Sciatic nerve (tissue), 2 donors: ENCODE data around the gene SEMA7A. TPM values are rescaled to one million over a fixed set of nuclear protein-coding genes. Genes with fewer than 3 reads are reported as not detected.

Experiments
- ATAC-seq: fragments of 200-7000 bp; cut with Tn5 transposase; one replicate; pipeline ENCODE4 v1.9.1; 2020; ENCODE audit warnings: mild to moderate bottlenecking, moderate library complexity
- DNase-seq: peaks from one replicate; pipeline ENCODE4 v3.0.0-alpha.2; 2020; ENCODE audit warnings: low spot score
- intact Hi-C: fragments of 100-400 bp; cut with DNase I; formaldehyde crosslinking; loops from one replicate; pipeline ENCODE4 v1.14.2; 2022
- total RNA-seq: library from RNA; stranded (reverse); fragmentation: NEBNext Ultra II Directional; extraction: Animal tissue kit (Norgen Biotek cat#: 25700); gene quantifications from one replicate; pipeline ENCODE4 v1.2.1, GENCODE V29; 2021
- donor health status: DM: no; HTN: no; CAD: no.
- donor health status: DM: no; HTN: no; CAD: no.

SEMA7A gene
- total RNA-seq, 1 donor from 2014 or later: 30.9 TPM

GRCh38 chr15:74406992-74407705 lies 26.6 kb downstream of the SEMA7A start:
- DNase-seq: no peak

DNA sequence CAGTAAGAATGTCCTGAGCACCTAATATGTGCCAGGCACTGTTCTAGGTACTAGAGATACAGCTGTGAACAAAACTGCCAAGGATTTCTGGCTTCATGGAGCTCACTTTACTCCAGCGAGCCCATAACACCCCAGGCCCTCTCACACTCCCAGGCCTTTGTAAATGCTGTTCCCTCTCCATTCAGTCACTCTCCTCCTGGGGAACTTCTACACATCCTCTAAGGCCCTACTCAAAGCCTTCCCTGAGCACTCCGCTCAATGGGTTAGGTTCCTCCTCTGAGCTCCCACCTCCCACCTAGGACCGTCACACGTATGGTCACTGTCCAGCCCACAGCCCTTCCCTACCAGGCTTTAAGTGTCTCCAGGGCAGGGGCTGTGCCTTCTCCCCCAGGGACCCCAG lies 27.2 kb downstream of the SEMA7A start:
- intact Hi-C loops: no loop called here
- no peak for ATAC-seq
- DNase-seq: no peak

More at GRCh38 chr15:74406992-74407705, 26.6 kb downstream of the SEMA7A start:
- peak; percentile 63 for ATAC-seq
- intact Hi-C loops: no loop called here

GRCh38 chr15:74405823-74406222 lies 27.9 kb downstream of the SEMA7A start:
- intact Hi-C loops: no loop called here
- DNase-seq (no peak), ATAC-seq (no peak)

- no peak for ATAC-seq
- DNase-seq: no peak
- intact Hi-C loops: no loop called here
These were observed 29.7 kb downstream of the SEMA7A start for GRCh38 chr15:74403991-74404563.

GRCh38 chr15:74403588-74403919 lies 30.2 kb downstream of the SEMA7A start:
- ATAC-seq: peak; percentile 19

GRCh38 chr15:74402873-74403587 lies 30.7 kb downstream of the SEMA7A start:
- DNase-seq (no peak), ATAC-seq (no peak)
- intact Hi-C loops: no loop called here

More at GRCh38 chr15:74403588-74403919, 30.2 kb downstream of the SEMA7A start:
- no peak for DNase-seq
- intact Hi-C loops: no loop called here

DNA sequence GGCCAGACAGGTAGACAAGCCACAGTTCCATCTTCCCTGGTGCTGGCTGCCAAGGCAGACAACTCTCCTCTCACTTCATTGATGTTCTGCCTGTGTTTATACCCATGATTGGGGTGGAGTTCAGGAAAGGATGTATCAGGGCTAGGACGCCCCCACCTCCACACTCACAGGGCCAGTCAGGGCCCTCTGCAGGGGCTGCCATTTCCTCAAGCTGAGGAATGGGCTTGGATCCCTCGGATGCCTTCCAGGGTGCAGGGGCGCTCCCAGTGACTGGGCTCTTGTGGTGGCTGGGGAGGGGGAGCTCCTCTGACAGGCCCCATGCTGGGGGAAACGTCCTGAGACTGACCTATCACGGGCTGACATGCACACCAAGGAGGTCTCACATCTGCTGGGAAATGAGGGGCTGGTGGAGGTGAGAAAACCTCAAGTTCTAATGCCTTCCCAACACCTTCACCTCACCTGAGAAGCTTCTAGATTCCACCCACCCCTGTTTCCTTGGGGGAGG lies 31.4 kb downstream of the SEMA7A start:
- intact Hi-C loops: no loop called here
- no peak for DNase-seq
- no peak for ATAC-seq

GRCh38 chr15:74400915-74401757 lies 32.6 kb downstream of the SEMA7A start:
- no peak for DNase-seq
- intact Hi-C loops: no loop called here
- ATAC-seq: no peak

DNA sequence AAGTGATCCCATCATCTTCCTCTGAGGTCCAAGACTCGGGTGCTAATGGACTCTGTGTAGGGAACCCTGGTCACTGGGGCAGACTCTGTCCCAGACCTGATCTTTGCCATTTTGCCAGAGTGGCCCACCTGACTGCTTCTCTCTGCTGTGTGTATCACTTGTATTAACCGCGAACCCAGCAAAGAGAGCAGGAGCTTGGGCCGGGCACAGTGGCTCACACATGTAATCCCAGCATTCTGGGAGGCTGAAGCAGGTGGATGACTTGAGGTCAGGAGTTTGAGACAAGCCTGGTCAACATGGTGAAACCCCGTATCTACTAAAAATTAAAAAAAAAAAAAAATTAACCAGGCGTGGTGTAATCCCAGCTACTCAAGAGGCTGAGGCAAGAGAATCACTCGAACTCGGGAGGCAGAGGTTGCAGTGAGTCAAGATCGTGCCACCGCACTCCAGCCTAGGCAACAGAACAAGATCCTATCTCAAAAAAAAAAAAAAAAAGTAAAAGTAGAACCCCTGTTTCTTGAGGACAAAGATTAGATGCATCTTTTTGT lies 33.4 kb downstream of the SEMA7A start:
- DNase-seq: no peak
- no peak for ATAC-seq
- intact Hi-C loops: no loop called here

GRCh38 chr15:74399511-74400312 lies 34.0 kb downstream of the SEMA7A start:
- ATAC-seq (no peak), DNase-seq (no peak)
- intact Hi-C loops: no loop called here

DNA sequence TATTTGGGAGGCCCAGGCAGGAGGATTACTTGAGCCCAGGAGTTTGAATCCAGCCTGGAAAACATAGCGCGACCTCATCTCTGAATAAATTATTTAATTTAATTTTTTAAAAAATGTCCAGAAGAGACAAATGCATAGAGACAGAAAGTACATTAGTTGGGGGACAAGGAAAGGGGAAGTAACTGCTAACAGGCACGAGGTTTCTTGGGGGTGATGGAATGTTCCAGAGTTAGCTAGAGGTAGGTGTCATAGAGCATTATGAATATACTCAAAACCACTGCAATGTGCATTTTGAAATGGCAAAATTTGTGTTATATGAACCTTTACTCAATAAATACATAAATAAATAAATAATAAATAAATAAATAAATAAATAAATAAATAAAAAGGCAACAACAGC lies 34.7 kb downstream of the SEMA7A start:
- intact Hi-C loops: no loop called here
- no peak for DNase-seq
- no peak for ATAC-seq

DNA sequence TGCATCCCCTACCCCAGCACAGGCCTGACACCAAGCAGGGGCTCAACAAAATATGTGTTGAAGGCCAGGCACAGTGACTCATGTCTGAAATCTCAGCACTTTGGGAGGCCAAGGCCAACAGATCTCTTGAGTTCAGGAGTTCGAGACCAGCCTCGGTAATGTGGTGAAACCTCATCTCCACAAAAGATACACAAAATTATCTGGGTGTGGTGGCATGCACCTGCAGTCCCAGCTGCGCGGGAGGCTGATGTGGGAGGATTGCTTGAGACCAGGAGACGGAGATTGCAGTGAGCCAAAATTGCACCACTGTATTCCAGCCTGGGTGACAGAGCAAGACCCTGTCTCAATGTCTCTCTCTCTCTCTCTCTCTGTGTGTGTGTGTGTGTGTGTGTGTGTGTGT lies 35.6 kb downstream of the SEMA7A start:
- DNase-seq (no peak), ATAC-seq (no peak)
- intact Hi-C loops: no loop called here

DNA sequence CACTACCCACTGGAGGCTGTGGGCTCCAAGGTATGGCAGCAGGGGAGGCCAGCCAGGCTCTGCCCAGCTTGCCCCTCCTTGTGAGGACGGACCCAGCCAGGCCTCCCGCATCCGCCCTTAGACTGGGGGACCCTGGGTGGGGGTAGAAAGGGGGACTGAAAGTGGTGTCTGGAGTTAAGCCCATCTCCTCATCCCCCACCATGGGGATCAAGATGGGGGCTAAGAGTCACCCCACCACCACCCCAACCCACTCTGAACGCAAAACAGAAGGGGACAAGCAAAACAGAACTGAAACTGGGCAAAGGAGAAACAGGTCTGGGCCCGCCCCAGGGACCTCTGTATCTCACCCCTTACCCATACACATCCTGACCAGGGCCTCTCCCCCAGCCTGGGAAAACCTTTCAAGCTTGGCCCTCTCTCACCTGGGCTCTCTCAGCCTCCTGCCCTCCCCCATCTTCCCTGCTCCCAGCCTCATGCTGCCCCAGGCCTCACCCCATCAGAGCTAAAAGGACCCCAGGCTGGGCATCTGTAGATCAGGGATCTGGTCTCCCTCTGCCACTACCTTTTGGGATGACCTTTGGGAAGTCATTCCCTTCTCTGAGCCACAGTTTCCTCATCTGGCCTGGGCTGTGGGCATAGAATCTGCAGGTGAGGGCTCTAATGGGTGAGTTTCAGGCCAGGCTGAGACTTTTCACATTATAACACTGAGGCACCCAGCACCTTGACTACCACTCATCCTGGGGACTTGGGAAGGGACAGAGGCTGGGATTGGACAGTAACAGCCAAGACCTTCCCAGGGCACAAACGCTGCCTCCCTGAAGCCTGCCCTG lies 36.3 kb downstream of the SEMA7A start:
- DNase-seq (no peak), ATAC-seq (peak; percentile 7)
- intact Hi-C loops: no loop called here

DNA sequence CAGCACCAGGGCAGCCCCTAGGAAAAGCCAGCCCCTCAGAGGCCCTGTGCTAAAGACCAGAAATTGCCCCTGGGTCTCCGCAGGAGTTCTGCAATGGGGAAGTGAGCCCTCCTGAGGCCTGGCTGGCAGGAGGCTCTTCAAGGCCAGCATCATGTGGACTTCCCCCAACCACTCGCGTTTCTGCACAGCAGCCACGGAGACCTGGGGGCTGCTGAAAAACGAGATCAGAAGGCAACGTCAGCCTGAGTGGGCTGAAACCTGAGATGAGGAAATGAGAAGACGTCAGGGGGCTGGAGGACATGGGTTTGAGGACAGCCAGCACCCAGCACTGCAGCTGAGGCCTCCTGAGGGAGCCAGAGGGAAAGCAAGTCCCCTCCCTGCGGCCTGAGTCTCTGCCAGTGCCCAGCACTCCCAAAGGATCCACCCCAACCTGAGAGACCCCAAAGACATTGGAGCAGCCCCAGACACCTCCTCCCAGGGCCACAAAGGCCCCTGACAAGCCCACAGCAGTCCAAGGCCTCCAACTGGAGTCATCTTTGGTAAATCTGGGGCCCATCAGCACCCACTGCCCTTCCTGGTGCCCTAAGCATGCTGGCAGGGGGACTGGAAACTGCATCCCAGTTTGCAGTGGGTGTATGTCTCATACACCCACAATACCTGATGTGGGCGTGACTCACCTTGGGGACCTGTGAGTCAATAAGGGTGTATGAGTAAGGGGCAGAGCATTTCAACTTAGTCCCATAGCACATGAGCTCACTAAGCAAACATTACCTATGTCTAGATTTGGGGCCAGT lies 37.1 kb downstream of the SEMA7A start:
- DNase-seq (no peak), ATAC-seq (no peak)
- intact Hi-C loops: no loop called here

DNA sequence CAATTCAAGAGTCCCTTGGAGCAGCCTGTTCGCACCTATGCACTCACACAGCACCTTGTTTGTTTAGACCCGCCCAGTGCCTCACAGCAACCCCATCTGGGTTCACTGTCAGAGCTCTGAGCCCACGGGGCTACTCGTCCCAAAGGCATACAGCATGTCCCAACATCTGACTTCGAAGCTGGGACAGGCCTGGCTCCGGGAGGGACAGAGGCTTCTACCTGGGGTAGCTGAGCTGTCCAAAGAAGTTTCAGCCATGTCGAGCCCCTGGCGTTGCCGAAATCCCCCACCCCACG lies 37.7 kb downstream of the SEMA7A start:
- intact Hi-C loops: no loop called here
- ATAC-seq (no peak), DNase-seq (no peak)

DNA sequence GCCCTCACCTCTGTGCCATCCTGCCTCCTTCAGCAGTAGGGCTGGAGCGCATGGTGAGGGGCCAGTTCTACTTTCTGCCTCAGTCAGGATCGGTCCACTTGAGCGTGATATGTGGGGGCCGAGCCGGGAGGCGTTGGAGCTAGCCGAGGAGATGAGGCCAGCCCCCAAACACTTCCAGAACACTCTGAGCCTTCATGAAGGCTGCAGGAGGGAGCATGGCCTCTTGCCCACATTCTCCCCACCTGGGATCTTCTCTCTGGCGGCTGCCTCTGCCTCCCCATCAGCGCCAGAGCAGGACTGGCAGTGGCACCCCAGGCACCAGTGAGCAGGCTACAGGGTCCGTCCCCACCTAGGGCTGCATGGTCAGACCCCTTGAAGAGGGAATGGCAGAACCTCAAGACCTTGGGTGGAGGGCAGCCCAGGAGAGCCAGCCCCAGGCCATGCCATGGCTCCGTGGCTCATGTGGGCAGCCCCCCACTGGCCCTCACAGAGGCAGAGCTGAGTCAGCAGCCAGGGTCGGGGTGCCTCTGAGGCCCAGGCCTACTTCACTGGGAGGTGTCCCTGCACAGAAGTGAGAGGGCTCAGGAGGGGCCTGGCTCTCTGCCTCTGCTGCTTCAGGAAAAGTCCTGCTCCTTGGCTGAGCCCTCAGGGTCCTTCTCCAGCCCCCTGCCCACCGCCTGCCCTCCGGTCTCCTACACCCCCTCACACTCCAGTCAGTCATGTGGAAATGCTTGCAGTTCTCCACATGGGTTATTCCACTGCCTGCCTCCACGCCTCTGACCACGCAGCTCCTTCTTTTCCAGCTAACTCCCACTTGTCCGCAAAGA lies 38.2 kb downstream of the SEMA7A start:
- intact Hi-C loops: no loop called here
- DNase-seq (no peak), ATAC-seq (no peak)
